ENCODE data around the gene MBNL2. TPM values are rescaled to one million over a fixed set of nuclear protein-coding genes. Genes with fewer than 3 reads are reported as not detected.
A peak's percentile ranks its signal among the peaks of the same experiment; 100 is the strongest.

MBNL2 gene
- total RNA-seq, 2 experiments from 2014 or later: 17.2 to 17.9 TPM

DNA sequence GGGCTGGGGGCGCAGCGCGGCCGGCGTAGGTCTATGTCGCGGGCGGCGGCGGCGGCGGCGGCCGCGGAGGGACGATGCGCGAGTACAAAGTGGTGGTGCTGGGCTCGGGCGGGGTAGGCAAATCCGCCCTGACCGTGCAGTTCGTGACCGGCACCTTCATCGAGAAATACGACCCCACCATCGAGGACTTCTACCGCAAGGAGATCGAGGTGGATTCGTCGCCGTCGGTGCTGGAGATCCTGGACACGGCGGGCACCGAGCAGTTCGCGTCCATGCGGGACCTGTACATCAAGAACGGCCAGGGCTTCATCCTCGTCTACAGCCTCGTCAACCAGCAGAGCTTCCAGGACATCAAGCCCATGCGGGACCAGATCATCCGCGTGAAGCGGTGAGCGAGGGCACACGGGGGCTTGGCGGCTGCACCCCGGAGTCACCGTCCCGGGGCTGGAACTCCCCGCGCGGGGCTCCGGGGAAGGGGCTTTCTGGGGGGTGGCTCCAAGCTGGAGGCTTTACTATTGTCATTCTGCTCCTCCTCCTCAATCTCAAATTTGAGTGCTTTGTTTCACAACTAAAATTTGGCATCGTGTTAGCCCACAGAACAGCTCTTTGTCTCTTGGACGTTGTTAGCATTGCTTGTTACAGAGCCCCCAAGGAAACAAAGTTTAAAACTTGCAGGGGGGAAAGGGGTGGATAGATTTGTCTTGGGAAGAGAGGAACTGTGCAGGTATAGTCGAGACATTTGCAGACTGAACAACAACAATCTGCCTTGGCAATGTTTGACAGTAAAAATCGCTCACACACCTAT, 212.5 kb downstream of the MBNL2 start:
- Mint-ChIP-seq H3K9me3 (no peaks in the 10 kb centered on the region), H3K27ac (peak overlapping the region; percentile 92), H3K36me3 (peaks cover 3% of the 10 kb centered on the region), H3K27me3 (no peaks in the 10 kb centered on the region), H3K4me1 (peaks cover 24% of the 10 kb centered on the region), H3K4me3 (peak overlapping the region; percentile 99)
- DNase-seq (peak; percentile 65), ATAC-seq (ENCODE audit: low read depth) (no peak)
- POLR2A ChIA-PET: interaction anchor here (1.0 to 2.4 kb wide), 7 partner anchors 25 to 322 kb away, joined by 3 to 39 read pairs (median 7); partner anchors contain the start of gene MBNL2

DNA sequence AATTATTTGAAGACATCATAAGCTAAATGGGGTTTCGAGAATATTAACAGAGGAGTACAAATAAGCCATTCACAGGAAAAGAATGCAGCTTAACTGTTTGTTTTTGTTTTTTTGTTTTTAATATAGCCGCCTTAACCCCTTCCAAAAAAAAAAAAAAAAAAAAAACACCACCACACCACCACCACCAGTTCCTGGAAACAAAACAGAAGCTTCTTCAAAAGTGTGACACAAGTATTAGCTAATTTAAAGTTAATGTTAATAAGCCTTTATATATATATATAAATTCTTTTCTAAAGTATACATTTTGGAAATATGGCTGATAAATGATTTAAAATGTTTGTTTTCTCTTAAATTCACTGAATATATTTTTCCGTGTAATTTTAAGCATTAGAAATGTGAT, 213.2 kb downstream of the MBNL2 start:
- Mint-ChIP-seq H3K4me1 (peaks cover 24% of the 10 kb centered on the region), H3K27ac (peak overlapping the region; percentile 92), H3K9me3 (no peaks in the 10 kb centered on the region), H3K4me3 (peak overlapping the region; percentile 99), H3K27me3 (no peaks in the 10 kb centered on the region), H3K36me3 (peaks cover 3% of the 10 kb centered on the region)
- DNase-seq (no peak), ATAC-seq (ENCODE audit: low read depth) (no peak)
- POLR2A ChIA-PET: interaction anchor here (0.6 to 1.0 kb wide), 3 partner anchors 53 to 212 kb away, joined by 3 to 5 read pairs (median 3); no protein-coding TSS in a partner anchor

DNA sequence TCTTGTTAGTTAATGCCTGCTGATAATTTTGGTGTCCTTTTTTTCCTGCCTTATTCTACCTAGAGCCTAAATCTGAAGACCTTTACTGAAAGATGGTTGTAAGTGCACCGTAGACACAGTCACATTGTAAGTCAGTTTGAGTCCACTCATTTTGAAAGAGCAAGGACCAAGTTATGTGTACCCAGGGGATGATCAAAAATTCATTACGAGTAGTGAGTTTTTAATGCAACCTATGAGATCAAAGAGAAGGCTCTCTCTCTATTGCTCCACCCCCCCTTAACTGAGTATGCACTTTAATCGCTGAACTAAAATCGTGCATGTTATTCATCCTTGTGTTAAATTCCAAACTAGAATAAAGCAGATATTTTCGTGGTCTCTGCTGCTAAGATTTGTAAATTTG, 213.7 kb downstream of the MBNL2 start:
- Mint-ChIP-seq H3K9me3 (no peaks in the 10 kb centered on the region), H3K27ac (peak overlapping the region; percentile 49), H3K27me3 (no peaks in the 10 kb centered on the region), H3K4me3 (peak overlapping the region; percentile 85), H3K4me1 (peaks cover 24% of the 10 kb centered on the region), H3K36me3 (peaks cover 3% of the 10 kb centered on the region)
- DNase-seq (no peak), ATAC-seq (ENCODE audit: low read depth) (no peak)
- POLR2A ChIA-PET: interaction anchor here (0.6 to 0.7 kb wide), 2 partner anchors 52 to 195 kb away, joined by 3 to 5 read pairs; no protein-coding TSS in a partner anchor

DNA sequence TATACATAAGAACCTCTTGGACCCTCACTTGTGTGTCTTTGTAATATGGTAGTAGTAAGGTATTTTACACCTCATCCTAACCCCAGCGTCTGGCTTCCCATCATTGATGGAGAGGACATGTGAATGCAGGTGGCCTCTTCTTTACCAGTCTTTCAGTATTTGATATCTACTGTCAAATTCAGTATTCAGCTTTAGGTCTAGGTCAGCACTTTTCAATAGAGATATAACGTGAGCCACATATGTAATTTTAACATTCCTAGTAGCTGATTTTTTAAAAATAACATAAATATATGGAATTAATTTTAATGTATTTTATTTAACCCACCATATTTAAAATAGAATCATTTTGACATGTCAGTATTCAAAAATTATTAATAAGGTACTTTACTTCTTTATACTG, 214.7 kb downstream of the MBNL2 start:
- Mint-ChIP-seq H3K4me3 (peak overlapping the region; percentile 85), H3K4me1 (peaks cover 17% of the 10 kb centered on the region), H3K9me3 (no peaks in the 10 kb centered on the region), H3K36me3 (peaks cover 3% of the 10 kb centered on the region), H3K27me3 (no peaks in the 10 kb centered on the region), H3K27ac (no peak overlapping the region)
- ATAC-seq (ENCODE audit: low read depth) (no peak), DNase-seq (no peak)
- POLR2A ChIA-PET: no interaction called here

DNA sequence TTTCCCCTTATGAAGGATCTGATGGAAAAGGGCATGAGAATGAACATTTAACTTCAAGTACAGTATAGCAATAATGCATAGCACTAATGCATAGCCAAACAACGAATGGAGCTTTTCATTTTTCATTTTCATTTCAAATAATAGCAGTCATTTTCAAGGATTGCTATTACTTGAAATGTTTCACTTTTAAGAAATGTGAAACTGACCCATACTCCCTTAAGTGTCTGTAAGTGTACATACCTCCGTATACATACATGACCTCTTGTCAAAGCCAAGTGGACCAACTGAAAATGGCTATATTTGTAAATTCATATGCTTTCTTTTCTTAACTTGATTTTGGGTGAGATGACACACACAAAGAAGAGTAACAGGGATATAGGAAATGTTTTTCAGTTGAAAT, 215.6 kb downstream of the MBNL2 start:
- H3K9me3 Mint-ChIP-seq: no peaks in the 10 kb centered on the region
- DNase-seq (no peak), ATAC-seq (ENCODE audit: low read depth) (no peak)
- H3K4me1 Mint-ChIP-seq: peaks cover 13% of the 10 kb centered on the region
- no peak overlapping the region for H3K27ac Mint-ChIP-seq
- peaks cover 3% of the 10 kb centered on the region for H3K36me3 Mint-ChIP-seq
- POLR2A ChIA-PET: no interaction called here
- no peak overlapping the region for H3K4me3 Mint-ChIP-seq
- H3K27me3 Mint-ChIP-seq: no peaks in the 10 kb centered on the region

DNA sequence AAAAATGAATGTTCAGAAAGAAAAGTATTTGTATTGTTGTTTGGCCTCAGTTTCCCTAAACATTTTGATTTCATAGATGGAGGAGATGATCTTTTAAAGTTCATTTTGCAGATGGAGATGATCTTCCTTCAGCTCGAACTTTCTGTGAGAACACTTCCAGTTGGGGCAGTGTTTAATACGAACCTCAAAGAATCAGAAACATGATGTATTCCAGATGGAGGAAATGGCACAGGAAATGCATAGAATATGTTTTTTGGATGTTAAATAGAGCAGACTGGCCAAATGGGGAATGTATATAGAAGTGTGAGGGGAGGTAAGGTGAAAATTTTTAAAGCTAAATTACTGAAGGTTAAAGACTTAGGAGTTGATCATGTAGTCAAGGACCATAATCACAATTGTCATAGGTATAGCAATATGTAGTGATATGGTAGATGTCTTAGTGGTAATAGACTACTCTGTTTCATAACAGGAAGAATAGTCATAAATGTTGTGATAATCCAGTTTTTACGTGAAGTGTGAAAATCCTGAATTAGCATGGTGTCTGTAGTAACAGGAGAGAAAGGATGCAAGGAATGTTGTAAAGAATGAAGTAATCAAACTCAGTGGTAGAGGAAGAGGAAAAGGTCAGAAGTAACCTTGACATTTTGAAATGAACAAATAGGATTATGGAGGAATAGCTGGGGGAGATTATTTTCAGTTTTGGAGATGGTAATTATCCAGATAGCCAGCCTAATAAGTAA, 216.9 kb downstream of the MBNL2 start:
- no peak overlapping the region for H3K27ac Mint-ChIP-seq
- no peak for ATAC-seq (ENCODE audit: low read depth)
- H3K9me3 Mint-ChIP-seq: no peaks in the 10 kb centered on the region
- POLR2A ChIA-PET: no interaction called here
- H3K27me3 Mint-ChIP-seq: no peaks in the 10 kb centered on the region
- peaks cover 3% of the 10 kb centered on the region for H3K36me3 Mint-ChIP-seq
- H3K4me3 Mint-ChIP-seq: no peak overlapping the region
- no peak for DNase-seq
- peaks cover 13% of the 10 kb centered on the region for H3K4me1 Mint-ChIP-seq

DNA sequence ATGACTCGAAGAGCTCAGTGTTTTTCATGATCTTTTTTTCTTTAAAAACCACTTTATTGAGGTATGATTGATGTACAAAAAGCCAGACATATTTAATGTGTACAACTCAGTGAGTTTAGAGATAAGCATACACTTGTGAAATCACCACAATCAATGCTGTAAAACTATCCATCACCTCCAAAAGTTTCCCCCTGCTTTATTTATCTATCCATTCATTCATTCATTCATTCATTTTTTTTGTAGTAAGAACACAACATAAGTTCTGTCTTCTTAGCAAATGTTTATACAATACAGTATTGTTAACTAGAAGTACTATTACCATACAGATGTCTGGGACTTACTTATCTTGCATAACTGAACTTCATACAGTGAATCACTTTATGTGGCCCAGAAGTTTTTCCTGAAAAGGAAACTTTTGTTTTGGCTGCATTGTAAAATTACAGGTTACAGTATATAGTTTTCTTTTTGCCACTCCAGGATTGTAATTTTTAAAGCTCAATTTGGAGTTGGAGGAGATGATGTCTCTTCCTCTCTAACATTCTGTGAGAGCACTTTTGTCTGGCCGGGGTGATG, 218.6 kb downstream of the MBNL2 start:
- ATAC-seq (ENCODE audit: low read depth) (no peak), DNase-seq (no peak)
- Mint-ChIP-seq H3K27ac (no peak overlapping the region), H3K27me3 (no peaks in the 10 kb centered on the region), H3K9me3 (no peaks in the 10 kb centered on the region), H3K4me3 (no peak overlapping the region), H3K4me1 (peaks cover 12% of the 10 kb centered on the region), H3K36me3 (peaks cover 7% of the 10 kb centered on the region)
- POLR2A ChIA-PET: no interaction called here

DNA sequence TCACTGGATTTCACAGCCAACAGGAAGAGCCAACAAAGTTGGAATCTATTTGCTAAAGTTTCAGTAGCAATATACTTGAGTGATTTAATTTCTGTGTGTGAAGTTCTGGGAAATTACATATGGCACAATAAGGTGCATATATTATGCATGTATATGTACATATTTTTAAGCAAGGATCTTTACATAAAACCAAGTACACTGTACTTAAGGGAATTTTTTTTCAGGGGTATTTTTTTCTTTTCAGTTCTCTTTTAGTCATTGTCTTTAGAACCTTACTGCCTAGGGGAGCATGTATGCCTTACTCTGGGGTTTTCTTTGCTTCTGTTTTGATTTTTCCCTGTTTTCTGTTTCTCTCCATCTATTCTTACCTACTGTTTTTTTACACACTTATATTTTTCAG, 219.2 kb downstream of the MBNL2 start:
- H3K27ac Mint-ChIP-seq: no peak overlapping the region
- POLR2A ChIA-PET: no interaction called here
- H3K36me3 Mint-ChIP-seq: peaks cover 10% of the 10 kb centered on the region
- DNase-seq (no peak), ATAC-seq (ENCODE audit: low read depth) (no peak)
- H3K4me3 Mint-ChIP-seq: no peak overlapping the region
- H3K4me1 Mint-ChIP-seq: peaks cover 8% of the 10 kb centered on the region
- H3K9me3 Mint-ChIP-seq: no peaks in the 10 kb centered on the region
- H3K27me3 Mint-ChIP-seq: no peaks in the 10 kb centered on the region

Other genes with a start within 250 kb of the MBNL2 start
- gene OXGR1, start 227.9 kb upstream of the MBNL2 start, total RNA-seq: not detected
- 10 to 100 TPM; 26.4 to 29.5 TPM for gene RAP2A, start 211.8 kb downstream of the MBNL2 start, total RNA-seq

Data from activated naive CD8-positive, alpha-beta T cell treated with anti-CD3 and anti-CD28 coated beads, Interleukin-2, amount 10 ng/mL, durations not matched to agents 7 days and 5 days (primary cell).